Panc1 (cell line): Measurements from ENCODE around the gene SLC22A12.

ENCODE experiments used
- POLR2AphosphoS5 ChIP-seq: IDR thresholded peaks from 2 replicates; pipeline ENCODE4 v1.6.1; 2012; ENCODE audit warnings: mild to moderate bottlenecking, low read depth, low read length, moderate library complexity
- SIN3A ChIP-seq: IDR thresholded peaks from 2 replicates; pipeline ENCODE4 v1.6.1; 2012; ENCODE audit warnings: low read depth, mild to moderate bottlenecking, low read length, moderate library complexity, borderline replicate concordance; ENCODE audit not compliant: insufficient read depth
- TCF7L2 ChIP-seq: IDR thresholded peaks from 2 replicates; pipeline ENCODE4 v1.6.1; 2011; ENCODE audit warnings: mild to moderate bottlenecking, low read depth, low read length, inconsistent platforms
- TF ChIP-seq, protein P1 (sequence below): fragments of 450-650 bp; IDR thresholded peaks from 2 replicates; pipeline ENCODE4 v1.5.1; 2017; ENCODE audit warnings: mild to moderate bottlenecking
- TF ChIP-seq, protein P2 (sequence below), 2 experiments: IDR thresholded peaks; 2 replicates each; pipeline ENCODE4 v1.6.1; 2011 to 2012; ENCODE audit warnings: low read depth in 2 of 2, control low read depth in 1 of 2, low read length in 1 of 2, mild to moderate bottlenecking in 1 of 2, moderate library complexity in 1 of 2; ENCODE audit not compliant: insufficient read depth in 1 of 2

DNA sequence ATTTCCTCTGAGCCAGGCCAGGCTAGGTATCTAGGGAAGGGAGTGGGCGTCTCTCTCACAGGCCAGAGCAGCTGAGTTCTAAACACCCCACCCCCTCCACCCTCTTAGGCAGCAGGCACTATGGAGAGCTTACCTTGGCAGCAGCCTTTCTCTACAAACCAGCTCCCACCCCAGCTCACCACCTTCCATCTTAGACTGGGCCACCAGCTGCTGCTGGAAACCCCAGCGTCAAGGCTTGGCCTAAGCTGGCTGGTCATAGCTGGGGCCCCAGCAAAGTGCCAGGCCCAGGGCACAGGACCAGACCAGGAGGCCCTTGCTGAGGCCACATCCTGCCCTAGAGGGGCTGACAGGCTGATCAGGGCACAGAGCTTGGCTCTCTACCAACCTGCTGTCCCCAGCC is 20.2 kb downstream of the SLC22A12 start:
- TF ChIP-seq, protein P1, sequence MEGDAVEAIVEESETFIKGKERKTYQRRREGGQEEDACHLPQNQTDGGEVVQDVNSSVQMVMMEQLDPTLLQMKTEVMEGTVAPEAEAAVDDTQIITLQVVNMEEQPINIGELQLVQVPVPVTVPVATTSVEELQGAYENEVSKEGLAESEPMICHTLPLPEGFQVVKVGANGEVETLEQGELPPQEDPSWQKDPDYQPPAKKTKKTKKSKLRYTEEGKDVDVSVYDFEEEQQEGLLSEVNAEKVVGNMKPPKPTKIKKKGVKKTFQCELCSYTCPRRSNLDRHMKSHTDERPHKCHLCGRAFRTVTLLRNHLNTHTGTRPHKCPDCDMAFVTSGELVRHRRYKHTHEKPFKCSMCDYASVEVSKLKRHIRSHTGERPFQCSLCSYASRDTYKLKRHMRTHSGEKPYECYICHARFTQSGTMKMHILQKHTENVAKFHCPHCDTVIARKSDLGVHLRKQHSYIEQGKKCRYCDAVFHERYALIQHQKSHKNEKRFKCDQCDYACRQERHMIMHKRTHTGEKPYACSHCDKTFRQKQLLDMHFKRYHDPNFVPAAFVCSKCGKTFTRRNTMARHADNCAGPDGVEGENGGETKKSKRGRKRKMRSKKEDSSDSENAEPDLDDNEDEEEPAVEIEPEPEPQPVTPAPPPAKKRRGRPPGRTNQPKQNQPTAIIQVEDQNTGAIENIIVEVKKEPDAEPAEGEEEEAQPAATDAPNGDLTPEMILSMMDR, result no peak
- TF ChIP-seq POLR2AphosphoS5 (no peak), SIN3A (no peak), TCF7L2 (no peak)
- TF ChIP-seq, protein P2, sequence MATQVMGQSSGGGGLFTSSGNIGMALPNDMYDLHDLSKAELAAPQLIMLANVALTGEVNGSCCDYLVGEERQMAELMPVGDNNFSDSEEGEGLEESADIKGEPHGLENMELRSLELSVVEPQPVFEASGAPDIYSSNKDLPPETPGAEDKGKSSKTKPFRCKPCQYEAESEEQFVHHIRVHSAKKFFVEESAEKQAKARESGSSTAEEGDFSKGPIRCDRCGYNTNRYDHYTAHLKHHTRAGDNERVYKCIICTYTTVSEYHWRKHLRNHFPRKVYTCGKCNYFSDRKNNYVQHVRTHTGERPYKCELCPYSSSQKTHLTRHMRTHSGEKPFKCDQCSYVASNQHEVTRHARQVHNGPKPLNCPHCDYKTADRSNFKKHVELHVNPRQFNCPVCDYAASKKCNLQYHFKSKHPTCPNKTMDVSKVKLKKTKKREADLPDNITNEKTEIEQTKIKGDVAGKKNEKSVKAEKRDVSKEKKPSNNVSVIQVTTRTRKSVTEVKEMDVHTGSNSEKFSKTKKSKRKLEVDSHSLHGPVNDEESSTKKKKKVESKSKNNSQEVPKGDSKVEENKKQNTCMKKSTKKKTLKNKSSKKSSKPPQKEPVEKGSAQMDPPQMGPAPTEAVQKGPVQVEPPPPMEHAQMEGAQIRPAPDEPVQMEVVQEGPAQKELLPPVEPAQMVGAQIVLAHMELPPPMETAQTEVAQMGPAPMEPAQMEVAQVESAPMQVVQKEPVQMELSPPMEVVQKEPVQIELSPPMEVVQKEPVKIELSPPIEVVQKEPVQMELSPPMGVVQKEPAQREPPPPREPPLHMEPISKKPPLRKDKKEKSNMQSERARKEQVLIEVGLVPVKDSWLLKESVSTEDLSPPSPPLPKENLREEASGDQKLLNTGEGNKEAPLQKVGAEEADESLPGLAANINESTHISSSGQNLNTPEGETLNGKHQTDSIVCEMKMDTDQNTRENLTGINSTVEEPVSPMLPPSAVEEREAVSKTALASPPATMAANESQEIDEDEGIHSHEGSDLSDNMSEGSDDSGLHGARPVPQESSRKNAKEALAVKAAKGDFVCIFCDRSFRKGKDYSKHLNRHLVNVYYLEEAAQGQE (IDR thresholded peaks at IDR 0.05; ENCODE audit: insufficient read depth in 1 of 2, low read depth in 2 of 2, low read length in 1 of 2), result no peak
